H1 (cell line): ENCODE data around the gene MIXL1. TPM values are rescaled to one million over a fixed set of nuclear protein-coding genes. Genes with fewer than 3 reads are reported as not detected.

ENCODE experiments used
- CTCF ChIA-PET: fragments of 300-600 bp; sonication (Branson Sonifier 250); formaldehyde crosslinking; loops from one replicate; lab custom pipeline; 2021; ENCODE audit not compliant: partially characterized antibody; lab: Charles Lee
- POLR2A ChIA-PET: fragments of 300-600 bp; sonication (Branson Sonifier 250); formaldehyde crosslinking; loops from one replicate; lab custom pipeline; 2021; ENCODE audit warnings: inconsistent platforms; ENCODE audit not compliant: partially characterized antibody; lab: Charles Lee
- DNase-seq, 2 experiments: peaks; one replicate each; pipeline versions ENCODE4 v3.0.0 to v3.0.0-alpha.2; 2010 to 2022; ENCODE audit warnings: low spot score in 2 of 2, low read depth in 1 of 2, mixed read lengths in 1 of 2
- FAIRE-seq: peaks from 2 replicates; lab custom pipeline; 2011; peaks lifted over from hg19 to GRCh38; lab: Jason Lieb, UNC
- H2AFZ ChIP-seq: 2 replicates; pipeline ENCODE4 v1.8.1; 2012; ENCODE audit warnings: low read length, inconsistent platforms
- H2AK5ac ChIP-seq: 2 replicates; pipeline ENCODE4 v1.6.1; 2013; ENCODE audit warnings: low read depth, low read length
- H2BK120ac ChIP-seq: replicated peaks from 2 replicates; pipeline ENCODE3; 2013; ENCODE audit warnings: low read depth, low read length, inconsistent platforms
- H2BK12ac ChIP-seq: 2 replicates; pipeline ENCODE4 v1.6.1; 2013; ENCODE audit warnings: low read depth, low read length
- H2BK15ac ChIP-seq: 2 replicates; pipeline ENCODE4 v1.6.1; 2013; ENCODE audit warnings: low read length
- H2BK20ac ChIP-seq: 2 replicates; pipeline ENCODE4 v1.6.1; 2013; ENCODE audit warnings: low read length
- H2BK5ac ChIP-seq: 2 replicates; pipeline ENCODE4 v1.6.1; 2013; ENCODE audit warnings: low read depth, low read length
- H3K14ac ChIP-seq: 2 replicates; pipeline ENCODE4 v1.6.1; 2013; ENCODE audit warnings: inconsistent platforms; ENCODE audit not compliant: insufficient read length
- H3K18ac ChIP-seq: 2 replicates; pipeline ENCODE4 v1.6.1; 2013; ENCODE audit warnings: low read length; ENCODE audit errors: extremely low read depth
- H3K23ac ChIP-seq: 2 replicates; pipeline ENCODE4 v1.6.1; 2013; ENCODE audit warnings: inconsistent platforms; ENCODE audit not compliant: insufficient read length
- H3K23me2 ChIP-seq: 2 replicates; pipeline ENCODE4 v1.6.1; 2013; ENCODE audit warnings: low read depth, low read length
- H3K27ac ChIP-seq: 2 replicates; pipeline ENCODE4 v1.6.1; 2011; ENCODE audit warnings: low read depth, low read length, inconsistent platforms
- H3K27me3 ChIP-seq, 4 experiments: replicated peaks in 1 of 4; 1 replicate in 1 of 4; 2 replicates in 3 of 4; pipeline versions ENCODE4 v1.6.1 to v1.8.1; 2011 to 2013; ENCODE audit warnings: low read length in 3 of 4, mild to moderate bottlenecking in 3 of 4, inconsistent platforms in 2 of 4, mixed read lengths in 2 of 4, moderate library complexity in 1 of 4; ENCODE audit not compliant: control insufficient read depth in 3 of 4, insufficient read depth in 3 of 4; ENCODE audit errors: extremely low read depth in 1 of 4
- H3K36me3 ChIP-seq, 4 experiments: 2 replicates each; pipeline versions ENCODE4 v1.6.1 to v1.8.1; 2011 to 2013; ENCODE audit warnings: mild to moderate bottlenecking in 4 of 4, low read length in 3 of 4, moderate library complexity in 2 of 4, control low read depth in 1 of 4, inconsistent platforms in 1 of 4; ENCODE audit not compliant: insufficient read depth in 4 of 4, control insufficient read depth in 2 of 4
- H3K4ac ChIP-seq: replicated peaks from 2 replicates; pipeline ENCODE3; 2013; ENCODE audit warnings: low read length, low read depth, mixed read lengths, inconsistent platforms; ENCODE audit not compliant: insufficient read length
- H3K4me1 ChIP-seq, 4 experiments: replicated peaks in 1 of 4; 1 replicate in 1 of 4; 2 replicates in 3 of 4; pipeline versions ENCODE4 v1.6.1 to v1.8.1; 2011 to 2013; ENCODE audit warnings: low read length in 3 of 4, inconsistent platforms in 2 of 4, mixed read lengths in 1 of 4; ENCODE audit not compliant: insufficient read depth in 4 of 4, control insufficient read depth in 3 of 4
- H3K4me2 ChIP-seq, 2 experiments: 2 replicates each; pipeline versions ENCODE4 v1.6.1 to v1.8.1; 2011 to 2013; ENCODE audit warnings: low read depth in 2 of 2, low read length in 2 of 2, control low read depth in 1 of 2, inconsistent platforms in 1 of 2, mild to moderate bottlenecking in 1 of 2; ENCODE audit not compliant: insufficient read depth in 1 of 2
- H3K4me3 ChIP-seq, 4 experiments: fragments of 200-600, 300-600 bp in 1 of 4; sonication (generic), shearing (Covaris generic), sonication (Bioruptor Twin) in 1 of 4; 2 replicates each; pipeline versions ENCODE4 v1.5.1 to v1.8.1; 2011 to 2016; ENCODE audit warnings: low read length in 4 of 4, low read depth in 3 of 4, control low read depth in 2 of 4, inconsistent platforms in 2 of 4, mild to moderate bottlenecking in 2 of 4, mixed read lengths in 1 of 4, moderate library complexity in 1 of 4; ENCODE audit not compliant: insufficient read depth in 2 of 4; ENCODE audit errors: extremely low read depth in 1 of 4
- H3K56ac ChIP-seq: replicated peaks from 2 replicates; pipeline ENCODE3; 2013; ENCODE audit warnings: low read depth, mild to moderate bottlenecking, mixed read lengths, low read length, inconsistent platforms; ENCODE audit not compliant: insufficient read length
- H3K79me1 ChIP-seq: 2 replicates; pipeline ENCODE4 v1.6.1; 2013; ENCODE audit warnings: low read depth, low read length, control low read depth
- H3K79me2 ChIP-seq, 2 experiments: 2 replicates each; pipeline versions ENCODE4 v1.6.1 to v1.8.1; 2012 to 2013; ENCODE audit warnings: low read length in 2 of 2, mild to moderate bottlenecking in 2 of 2, inconsistent platforms in 1 of 2; ENCODE audit not compliant: insufficient read depth in 2 of 2, control insufficient read depth in 1 of 2
- H3K9ac ChIP-seq, 4 experiments: replicated peaks in 1 of 4; 1 replicate in 1 of 4; 2 replicates in 3 of 4; pipeline versions ENCODE4 v1.6.1 to v1.8.1; 2011 to 2013; ENCODE audit warnings: low read depth in 3 of 4, low read length in 3 of 4, control low read depth in 2 of 4, mild to moderate bottlenecking in 2 of 4, moderate library complexity in 2 of 4, inconsistent platforms in 1 of 4; ENCODE audit errors: extremely low read depth in 1 of 4
- H3K9me3 ChIP-seq, 2 experiments: 2 replicates each; pipeline versions ENCODE4 v1.6.1 to v1.8.1; 2012 to 2013; ENCODE audit warnings: mild to moderate bottlenecking in 2 of 2, moderate library complexity in 2 of 2, control low read depth in 1 of 2, inconsistent platforms in 1 of 2, low read depth in 1 of 2, low read length in 1 of 2, mixed read lengths in 1 of 2; ENCODE audit not compliant: insufficient read depth in 2 of 2
- H4K20me1 ChIP-seq, 2 experiments: replicated peaks in 1 of 2; 2 replicates each; pipeline versions ENCODE3 to v1.8.1; 2011 to 2013; ENCODE audit warnings: inconsistent platforms in 2 of 2, low read length in 2 of 2, mild to moderate bottlenecking in 1 of 2; ENCODE audit not compliant: insufficient read depth in 2 of 2, control insufficient read depth in 1 of 2
- H4K5ac ChIP-seq: 2 replicates; pipeline ENCODE4 v1.6.1; 2013; ENCODE audit warnings: low read length, low read depth, mixed read lengths, inconsistent platforms; ENCODE audit not compliant: insufficient read length
- H4K8ac ChIP-seq: 2 replicates; pipeline ENCODE4 v1.8.0; 2013; ENCODE audit warnings: mild to moderate bottlenecking, moderate library complexity, low read length, inconsistent platforms; ENCODE audit not compliant: insufficient read depth; ENCODE audit errors: extremely low read depth
- H4K91ac ChIP-seq: replicated peaks from 2 replicates; pipeline ENCODE3; 2013; ENCODE audit warnings: low read length, mixed read lengths, inconsistent platforms; ENCODE audit not compliant: insufficient read length
- BACH1 ChIP-seq: IDR thresholded peaks from 2 replicates; pipeline ENCODE4 v1.6.1; 2012; ENCODE audit warnings: low read length, improper control_type of control experiment
- CTBP2 ChIP-seq: IDR thresholded peaks from 2 replicates; pipeline ENCODE4 v1.7.0; 2011; ENCODE audit warnings: borderline replicate concordance, mild to moderate bottlenecking, moderate library complexity, mixed read lengths, low read length; ENCODE audit not compliant: insufficient read depth, insufficient read length
- FOSL1 ChIP-seq: IDR thresholded peaks from 2 replicates; pipeline ENCODE4 v1.6.1; 2011; ENCODE audit warnings: mild to moderate bottlenecking, low read depth, low read length, moderate library complexity; ENCODE audit not compliant: insufficient read depth
- HDAC6 ChIP-seq: IDR thresholded peaks from one replicate; pipeline ENCODE4 v1.7.1; 2012; ENCODE audit warnings: low read depth, mild to moderate bottlenecking, inconsistent platforms, low read length, moderate library complexity
- MAFK ChIP-seq: IDR thresholded peaks from 2 replicates; pipeline ENCODE4 v1.6.1; 2012; ENCODE audit warnings: low read depth, mild to moderate bottlenecking, improper control_type of control experiment, low read length
- RFX5 ChIP-seq: IDR thresholded peaks from 2 replicates; pipeline ENCODE4 v1.6.1; 2011; ENCODE audit warnings: low read depth, low read length, improper control_type of control experiment, borderline replicate concordance
- RNF2 ChIP-seq: fragments of 200-900, 300-1000 bp; sonication (generic); IDR thresholded peaks from 2 replicates; pipeline ENCODE4 v1.7.1; 2016; ENCODE audit warnings: borderline replicate concordance, low read depth, mild to moderate bottlenecking, antibody characterized with exemption, low read length; ENCODE audit not compliant: poor library complexity, severe bottlenecking; ENCODE audit errors: missing control alignments
- SAP30 ChIP-seq: fragments of 300-600 bp; sonication (generic); IDR thresholded peaks from 2 replicates; pipeline ENCODE4 v1.7.1; 2012; ENCODE audit warnings: low read length, moderate library complexity, mild to moderate bottlenecking, inconsistent platforms; ENCODE audit not compliant: insufficient read depth, insufficient replicate concordance
- SP4 ChIP-seq: IDR thresholded peaks from 2 replicates; pipeline ENCODE4 v1.6.1; 2012; ENCODE audit warnings: low read length, inconsistent platforms
- TAF1 ChIP-seq: IDR thresholded peaks from 2 replicates; pipeline ENCODE4 v1.6.1; 2011; ENCODE audit warnings: mild to moderate bottlenecking, low read depth, low read length
- TBP ChIP-seq: IDR thresholded peaks from 2 replicates; pipeline ENCODE4 v1.6.1; 2011; ENCODE audit warnings: low read depth, low read length, improper control_type of control experiment
- WGBS, 2 experiments: shearing (Covaris generic) in 1 of 2; methylation state at CpG; one replicate each; pipeline versions ENCODE4 v1.1.6 to v1.1.7; 2013 to 2015; ENCODE audit warnings: low lambda C conversion rate in 2 of 2, mixed read lengths in 2 of 2, inconsistent platforms in 1 of 2, low coverage in 1 of 2, missing lambda C conversion rate in 1 of 2; ENCODE audit not compliant: insufficient replicate concordance in 2 of 2, insufficient coverage in 1 of 2, insufficient read length in 1 of 2; ENCODE audit errors: extremely low coverage in 1 of 2, missing lambda C conversion rate in 1 of 2; 5-methylcytosine and 5-hydroxymethylcytosine counted together
- polyA plus RNA-seq, 7 experiments: library from polyadenylated mRNA; depleted of rRNA in 3 of 7; stranded (reverse) in 5 of 7; unstranded in 2 of 7; fragments of >200 nt in 5 of 7; fragments of 200-250 nt in 2 of 7; gene quantifications; 1 replicate in 5 of 7; 2 replicates in 1 of 7; 4 replicates in 1 of 7; pipeline versions ENCODE4 v1.2.1 to v1.2.3, GENCODE V29; 2011 to 2013; ENCODE audit warnings: missing spikeins in 2 of 7, mixed read lengths in 2 of 7
- total RNA-seq: library from RNA; stranded (reverse); fragmentation: NEBNext Ultra II Directional; extraction: Animal tissue kit (Norgen Biotek cat#: 25700); gene quantifications from 2 replicates; pipeline ENCODE4 v1.2.1, GENCODE V29; 2021
- TF ChIP-seq, protein P1 (sequence below): IDR thresholded peaks from 2 replicates; pipeline ENCODE4 v1.6.1; 2011; ENCODE audit warnings: low read depth, mild to moderate bottlenecking, low read length; ENCODE audit not compliant: insufficient read depth

MIXL1 gene
- total and polyA plus RNA-seq, 2 of the 8 experiments (the other 6 are each of a cell fraction or from before 2014, with no cell fraction given) = 1.5 to 1.8 TPM

DNA sequence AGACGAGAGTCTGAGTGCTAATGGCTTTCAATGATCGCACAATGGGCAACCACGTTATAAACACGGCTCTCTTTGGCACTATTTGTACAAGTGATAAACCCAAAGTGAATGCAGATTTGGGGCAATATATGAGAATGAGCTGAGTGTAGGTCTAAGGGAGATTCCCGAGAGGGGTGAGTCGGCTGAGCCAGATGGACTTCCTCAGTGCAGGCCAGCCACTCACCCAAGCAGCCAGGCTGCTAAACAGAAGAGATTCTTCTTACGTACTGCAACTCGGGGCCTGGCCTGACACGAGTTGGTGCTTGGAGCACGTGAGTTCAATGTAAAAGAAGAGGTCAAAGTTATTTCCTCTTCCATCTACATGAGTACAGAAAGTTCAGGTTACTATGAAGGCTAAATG, 6.2 kb upstream of the MIXL1 start:
- Histone ChIP-seq H3K9ac (no peak overlapping the region), H3K4me3 (no peak overlapping the region)
- no peak for FAIRE-seq
- TF ChIP-seq SAP30 = no peak
- no peak for TF ChIP-seq FOSL1
- TF ChIP-seq SP4 = no peak
- no peak for TF ChIP-seq TBP
- TF ChIP-seq, protein P1, sequence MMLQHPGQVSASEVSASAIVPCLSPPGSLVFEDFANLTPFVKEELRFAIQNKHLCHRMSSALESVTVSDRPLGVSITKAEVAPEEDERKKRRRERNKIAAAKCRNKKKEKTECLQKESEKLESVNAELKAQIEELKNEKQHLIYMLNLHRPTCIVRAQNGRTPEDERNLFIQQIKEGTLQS = no peak
- no peak for TF ChIP-seq MAFK
- no peak for TF ChIP-seq HDAC6
- TF ChIP-seq BACH1 = no peak
- TF ChIP-seq CTBP2 = no peak
- no peak for TF ChIP-seq RNF2
- TF ChIP-seq RFX5 = no peak
- TF ChIP-seq TAF1 = no peak

More for the DNA sequence above, 6.2 kb upstream of the MIXL1 start:
- Histone ChIP-seq H4K8ac (no peak overlapping the region), H3K27me3 (peaks cover 0 to 2% (median under 1%) of the 10 kb centered on the region in 4 experiments; a peak in 2 of 7 replicates), H2BK5ac (no peak overlapping the region), H3K4me1 (peaks cover 0 to 11% (median 4%) of the 10 kb centered on the region in 4 experiments; a peak in 3 of 7 replicates), H3K23ac (no peak overlapping the region), H2BK120ac (no peak overlapping the region), H3K9me3 (no peaks in the 10 kb centered on the region), H3K23me2 (no peaks in the 10 kb centered on the region), H3K4ac (no peak overlapping the region), H3K56ac (no peak overlapping the region), H3K36me3 (no peaks in the 10 kb centered on the region), H3K4me2 (no peak overlapping the region), H2AK5ac (no peak overlapping the region), H3K79me1 (no peaks in the 10 kb centered on the region), H3K79me2 (no peaks in the 10 kb centered on the region), H2AFZ (no peak overlapping the region), H4K5ac (no peak overlapping the region), H2BK20ac (no peak overlapping the region), H4K91ac (no peak overlapping the region), H4K20me1 (no peaks in the 10 kb centered on the region), H2BK15ac (0 out of 2 replicates have a peak overlapping the region, but pooled peaks have one; percentile 55), H3K14ac (no peak overlapping the region), H3K27ac (no peak overlapping the region), H2BK12ac (no peak overlapping the region), H3K18ac (no peak overlapping the region)
- 89% methylated on average over 10 of the region's 10 CpGs; no CpG with 5 or more reads in 1 of the 2 experiments for WGBS, 2 experiments
- ChIA-PET CTCF (interaction anchor here (0.9 to 4.8 kb wide), 3 partner anchors 16 to 92 kb away, joined by 4 to 14 read pairs (median 11); no protein-coding TSS in a partner anchor), POLR2A (no interaction called here)
- no peak for DNase-seq
